Panc1 (cell line): ENCODE results near the gene TNRC6C. TPM values are rescaled to one million over a fixed set of nuclear protein-coding genes. Genes with fewer than 3 reads are reported as not detected.

Source experiments
- ATAC-seq: fragments of 200-7000 bp; cut with Tn5 transposase; 2 replicates; pipeline ENCODE4 v1.9.1; 2020; ENCODE audit warnings: mild to moderate bottlenecking, moderate library complexity
- BruUV-seq: library from RNA; stranded (reverse); fragments of 400-500 nt; replicated peaks from 2 replicates; lab custom pipeline; 2021; lab: Mats Ljungman, UMichigan
- CTCF ChIA-PET: fragments of 300-600 bp; sonication (Branson Sonifier 250); formaldehyde crosslinking; loops from one replicate; lab custom pipeline; 2022; ENCODE audit warnings: antibody characterized with exemption; lab: Charles Lee
- POLR2A ChIA-PET: fragments of 300-600 bp; sonication (Branson Sonifier 250); formaldehyde crosslinking; loops from one replicate; lab custom pipeline; 2022; ENCODE audit warnings: antibody characterized with exemption; lab: Charles Lee
- DNase-seq: peaks from one replicate; pipeline ENCODE4 v3.0.0-alpha.2; 2010; ENCODE audit warnings: low read depth, low spot score
- H3K27ac ChIP-seq: 2 replicates; pipeline ENCODE4 v1.5.1; 2011; ENCODE audit warnings: mild to moderate bottlenecking, low read length, inconsistent platforms
- H3K27me3 ChIP-seq: fragments of 200-500 bp; sonication (Bioruptor generic); 2 replicates; pipeline ENCODE4 v1.6.0; 2014; ENCODE audit warnings: low read length, inconsistent platforms; ENCODE audit not compliant: control insufficient read depth, insufficient read depth
- H3K36me3 ChIP-seq: fragments of 200-500 bp; sonication (Bioruptor generic); 2 replicates; pipeline ENCODE4 v1.5.1; 2014; ENCODE audit warnings: inconsistent platforms, mild to moderate bottlenecking, low read length, moderate library complexity; ENCODE audit not compliant: control insufficient read depth, insufficient read depth
- H3K4me1 ChIP-seq: 2 replicates; pipeline ENCODE4 v1.5.1; 2011; ENCODE audit warnings: inconsistent platforms, mild to moderate bottlenecking, low read length, moderate library complexity; ENCODE audit not compliant: control insufficient read depth, insufficient read depth
- H3K4me3 ChIP-seq, 2 experiments: 2 replicates each; pipeline ENCODE4 v1.5.1; 2011 to 2012; ENCODE audit warnings: low read depth in 2 of 2, low read length in 2 of 2, mild to moderate bottlenecking in 2 of 2, inconsistent platforms in 1 of 2, moderate library complexity in 1 of 2
- H3K9me3 ChIP-seq: fragments of 200-500 bp; sonication (Bioruptor generic); 2 replicates; pipeline ENCODE4 v1.5.1; 2014; ENCODE audit warnings: low read depth, mild to moderate bottlenecking, inconsistent platforms, low read length, moderate library complexity; ENCODE audit not compliant: control insufficient read depth, insufficient read depth
- POLR2AphosphoS5 ChIP-seq: IDR thresholded peaks from 2 replicates; pipeline ENCODE4 v1.6.1; 2012; ENCODE audit warnings: mild to moderate bottlenecking, low read depth, low read length, moderate library complexity
- SIN3A ChIP-seq: IDR thresholded peaks from 2 replicates; pipeline ENCODE4 v1.6.1; 2012; ENCODE audit warnings: low read depth, mild to moderate bottlenecking, low read length, moderate library complexity, borderline replicate concordance; ENCODE audit not compliant: insufficient read depth
- TCF7L2 ChIP-seq: IDR thresholded peaks from 2 replicates; pipeline ENCODE4 v1.6.1; 2011; ENCODE audit warnings: mild to moderate bottlenecking, low read depth, low read length, inconsistent platforms
- in situ Hi-C: cut with HindIII; loops from 2 replicates; pipeline ENCODE4 v1.10.0; 2016; ENCODE audit warnings: low sequenced_read_pairs, low pct_unique_long_range_greater_than_20kb
- intact Hi-C: fragments of 100-400 bp; cut with micrococcal nuclease; formaldehyde crosslinking; loops from one replicate; pipeline ENCODE4 v1.10.0; 2022; ENCODE audit not compliant: unreplicated experiment
- total RNA-seq: library from RNA; stranded (reverse); gene quantifications from one replicate; pipeline ENCODE4 v1.2.1, GENCODE V29; 2021; ENCODE audit not compliant: unreplicated experiment
- TF ChIP-seq, protein P1 (sequence below): fragments of 450-650 bp; IDR thresholded peaks from 2 replicates; pipeline ENCODE4 v1.5.1; 2017; ENCODE audit warnings: mild to moderate bottlenecking
- TF ChIP-seq, protein P2 (sequence below), 2 experiments: IDR thresholded peaks; 2 replicates each; pipeline ENCODE4 v1.6.1; 2011 to 2012; ENCODE audit warnings: low read depth in 2 of 2, control low read depth in 1 of 2, low read length in 1 of 2, mild to moderate bottlenecking in 1 of 2, moderate library complexity in 1 of 2; ENCODE audit not compliant: insufficient read depth in 1 of 2

TNRC6C gene
- total RNA-seq, 1 experiment from 2014 or later = 10.1 TPM

DNA sequence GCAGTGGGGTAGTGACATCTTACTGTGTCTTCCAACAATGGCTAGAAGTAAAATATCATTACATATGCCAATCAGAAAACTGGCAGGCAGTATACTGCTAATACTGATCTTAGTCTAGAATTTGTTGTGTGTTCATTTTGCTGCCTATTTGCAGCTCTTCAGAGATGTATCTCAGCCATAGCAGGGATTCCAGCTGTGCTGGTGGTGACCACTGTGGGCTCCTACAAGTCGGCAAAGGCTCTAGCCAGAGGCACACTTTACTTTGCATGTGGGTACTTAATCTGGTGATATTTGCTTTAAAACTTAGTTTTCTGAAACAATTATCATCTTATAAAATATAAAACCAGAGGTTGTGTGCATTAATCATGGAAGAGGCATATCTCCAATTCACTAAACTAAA, 100.1 kb downstream of the TNRC6C start:
- H3K36me3 ChIP-seq = no peaks in the 10 kb centered on the region
- BruUV-seq = no TSS peak
- no peaks in the 10 kb centered on the region for H3K27me3 ChIP-seq
- intact Hi-C loops = no loop called here
- POLR2A ChIA-PET = interaction anchor here (0.6 kb wide), 2 partner anchors 203 to 521 kb away, joined by 6 read pairs; no protein-coding TSS in a partner anchor
- ATAC-seq = no peak
- no peak for TF ChIP-seq SIN3A
- TF ChIP-seq, protein P1, sequence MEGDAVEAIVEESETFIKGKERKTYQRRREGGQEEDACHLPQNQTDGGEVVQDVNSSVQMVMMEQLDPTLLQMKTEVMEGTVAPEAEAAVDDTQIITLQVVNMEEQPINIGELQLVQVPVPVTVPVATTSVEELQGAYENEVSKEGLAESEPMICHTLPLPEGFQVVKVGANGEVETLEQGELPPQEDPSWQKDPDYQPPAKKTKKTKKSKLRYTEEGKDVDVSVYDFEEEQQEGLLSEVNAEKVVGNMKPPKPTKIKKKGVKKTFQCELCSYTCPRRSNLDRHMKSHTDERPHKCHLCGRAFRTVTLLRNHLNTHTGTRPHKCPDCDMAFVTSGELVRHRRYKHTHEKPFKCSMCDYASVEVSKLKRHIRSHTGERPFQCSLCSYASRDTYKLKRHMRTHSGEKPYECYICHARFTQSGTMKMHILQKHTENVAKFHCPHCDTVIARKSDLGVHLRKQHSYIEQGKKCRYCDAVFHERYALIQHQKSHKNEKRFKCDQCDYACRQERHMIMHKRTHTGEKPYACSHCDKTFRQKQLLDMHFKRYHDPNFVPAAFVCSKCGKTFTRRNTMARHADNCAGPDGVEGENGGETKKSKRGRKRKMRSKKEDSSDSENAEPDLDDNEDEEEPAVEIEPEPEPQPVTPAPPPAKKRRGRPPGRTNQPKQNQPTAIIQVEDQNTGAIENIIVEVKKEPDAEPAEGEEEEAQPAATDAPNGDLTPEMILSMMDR = no peak
- TF ChIP-seq TCF7L2 = no peak
- TF ChIP-seq, protein P2, sequence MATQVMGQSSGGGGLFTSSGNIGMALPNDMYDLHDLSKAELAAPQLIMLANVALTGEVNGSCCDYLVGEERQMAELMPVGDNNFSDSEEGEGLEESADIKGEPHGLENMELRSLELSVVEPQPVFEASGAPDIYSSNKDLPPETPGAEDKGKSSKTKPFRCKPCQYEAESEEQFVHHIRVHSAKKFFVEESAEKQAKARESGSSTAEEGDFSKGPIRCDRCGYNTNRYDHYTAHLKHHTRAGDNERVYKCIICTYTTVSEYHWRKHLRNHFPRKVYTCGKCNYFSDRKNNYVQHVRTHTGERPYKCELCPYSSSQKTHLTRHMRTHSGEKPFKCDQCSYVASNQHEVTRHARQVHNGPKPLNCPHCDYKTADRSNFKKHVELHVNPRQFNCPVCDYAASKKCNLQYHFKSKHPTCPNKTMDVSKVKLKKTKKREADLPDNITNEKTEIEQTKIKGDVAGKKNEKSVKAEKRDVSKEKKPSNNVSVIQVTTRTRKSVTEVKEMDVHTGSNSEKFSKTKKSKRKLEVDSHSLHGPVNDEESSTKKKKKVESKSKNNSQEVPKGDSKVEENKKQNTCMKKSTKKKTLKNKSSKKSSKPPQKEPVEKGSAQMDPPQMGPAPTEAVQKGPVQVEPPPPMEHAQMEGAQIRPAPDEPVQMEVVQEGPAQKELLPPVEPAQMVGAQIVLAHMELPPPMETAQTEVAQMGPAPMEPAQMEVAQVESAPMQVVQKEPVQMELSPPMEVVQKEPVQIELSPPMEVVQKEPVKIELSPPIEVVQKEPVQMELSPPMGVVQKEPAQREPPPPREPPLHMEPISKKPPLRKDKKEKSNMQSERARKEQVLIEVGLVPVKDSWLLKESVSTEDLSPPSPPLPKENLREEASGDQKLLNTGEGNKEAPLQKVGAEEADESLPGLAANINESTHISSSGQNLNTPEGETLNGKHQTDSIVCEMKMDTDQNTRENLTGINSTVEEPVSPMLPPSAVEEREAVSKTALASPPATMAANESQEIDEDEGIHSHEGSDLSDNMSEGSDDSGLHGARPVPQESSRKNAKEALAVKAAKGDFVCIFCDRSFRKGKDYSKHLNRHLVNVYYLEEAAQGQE (IDR thresholded peaks at IDR 0.05; ENCODE audit: insufficient read depth in 1 of 2, low read depth in 2 of 2, low read length in 1 of 2) = no peak
- no peak for TF ChIP-seq POLR2AphosphoS5
- no peak overlapping the region for H3K4me3 ChIP-seq
- CTCF ChIA-PET = no interaction called here
- H3K9me3 ChIP-seq = no peaks in the 10 kb centered on the region
- H3K4me1 ChIP-seq = no peaks in the 10 kb centered on the region
- no peak for DNase-seq
- in situ Hi-C loops = no loop called here
- H3K27ac ChIP-seq = no peak overlapping the region

GRCh38 chr17:78062596-78062995, 104.1 kb downstream of the TNRC6C start:
- in situ Hi-C loops (no loop called here), intact Hi-C loops (no loop called here)
- no peak for DNase-seq

More at GRCh38 chr17:78062596-78062995, 104.1 kb downstream of the TNRC6C start:
- BruUV-seq = no TSS peak
- TF ChIP-seq, protein P1 = no peak
- TF ChIP-seq SIN3A (no peak), POLR2AphosphoS5 (no peak), TCF7L2 (no peak)
- TF ChIP-seq, protein P2 (IDR thresholded peaks at IDR 0.05; ENCODE audit: insufficient read depth in 1 of 2, low read depth in 2 of 2, low read length in 1 of 2) = no peak
- Histone ChIP-seq H3K27ac (no peak overlapping the region), H3K9me3 (no peaks in the 10 kb centered on the region), H3K27me3 (no peaks in the 10 kb centered on the region), H3K4me1 (no peaks in the 10 kb centered on the region), H3K4me3 (no peak overlapping the region), H3K36me3 (no peaks in the 10 kb centered on the region)
- no peak for ATAC-seq
- CTCF ChIA-PET = no interaction called here
- POLR2A ChIA-PET = no interaction called here
